Activated CD4-positive, alpha-beta memory T cell treated with anti-CD3 and anti-CD28 coated beads, Interleukin-2, amount 10 ng/mL, durations not matched to agents 7 days and 5 days (primary cell): ENCODE measurements around the gene SNAPC4. TPM values are rescaled to one million over a fixed set of nuclear protein-coding genes. Genes with fewer than 3 reads are reported as not detected.

Experiments used
- CTCF ChIA-PET: fragments of 350-600 bp; sonication (Branson Sonifier 250); formaldehyde crosslinking; loops from one replicate; lab custom pipeline; 2021; ENCODE audit warnings: antibody characterized with exemption, inconsistent platforms; lab: Charles Lee
- POLR2A ChIA-PET: fragments of 350-600 bp; sonication (Branson Sonifier 250); formaldehyde crosslinking; loops from one replicate; lab custom pipeline; 2021; ENCODE audit warnings: antibody characterized with exemption; lab: Charles Lee
- DNase-seq: peaks from one replicate; pipeline ENCODE4 v3.0.0-alpha.2; 2020
- H3K27ac Mint-ChIP-seq: one replicate; pipeline ENCODE4 v1.8.0; 2021; ENCODE audit warnings: mild to moderate bottlenecking, mixed read lengths
- H3K27me3 Mint-ChIP-seq: one replicate; pipeline ENCODE4 v1.8.0; 2021; ENCODE audit warnings: mixed read lengths
- H3K36me3 Mint-ChIP-seq: one replicate; pipeline ENCODE4 v1.8.0; 2021; ENCODE audit warnings: low read depth, mixed read lengths
- H3K4me1 Mint-ChIP-seq: one replicate; pipeline ENCODE4 v1.8.0; 2021; ENCODE audit warnings: mixed read lengths
- H3K4me3 Mint-ChIP-seq: one replicate; pipeline ENCODE4 v1.8.0; 2021; ENCODE audit warnings: mild to moderate bottlenecking, mixed read lengths
- H3K9me3 Mint-ChIP-seq: one replicate; pipeline ENCODE4 v1.8.0; 2021; ENCODE audit warnings: mixed read lengths
- total RNA-seq, 2 experiments: library from RNA; stranded (reverse); gene quantifications; one replicate each; pipeline ENCODE4 v1.2.3, GENCODE V29; 2021

The SNAPC4 gene
- total RNA-seq, 2 experiments from 2014 or later: 8.8 TPM

GRCh38 chr9:136392538-136393449, 7.2 kb downstream of the SNAPC4 start:
- no peaks in the 10 kb centered on the region for H3K9me3 Mint-ChIP-seq
- POLR2A ChIA-PET: interaction anchor here (1.0 to 1.1 kb wide), 2 partner anchors 11 to 30 kb away, joined by 3 read pairs; partner anchors contain the start of gene DNLZ
- CTCF ChIA-PET: no interaction called here
- H3K27ac Mint-ChIP-seq: no peak overlapping the region
- DNase-seq: no peak
- H3K4me1 Mint-ChIP-seq: peaks cover 11% of the 10 kb centered on the region
- no peak overlapping the region for H3K4me3 Mint-ChIP-seq
- peaks cover 36% of the 10 kb centered on the region for H3K36me3 Mint-ChIP-seq
- H3K27me3 Mint-ChIP-seq: no peaks in the 10 kb centered on the region

- Mint-ChIP-seq H3K9me3 (no peaks in the 10 kb centered on the region), H3K36me3 (peaks cover 38% of the 10 kb centered on the region), H3K27me3 (no peaks in the 10 kb centered on the region), H3K27ac (peak overlapping the region; percentile 8), H3K4me1 (peaks cover 9% of the 10 kb centered on the region), H3K4me3 (no peak overlapping the region)
- ChIA-PET POLR2A (interaction anchor here (0.7 to 1.1 kb wide), 3 partner anchors 10 to 29 kb away, joined by 3 to 4 read pairs (median 3); partner anchors contain the start of gene DNLZ), CTCF (interaction anchor here (1.0 kb wide), 1 partner anchor 29 kb away, joined by 3 read pairs; no protein-coding TSS in a partner anchor)
- no peak for DNase-seq
Measured at GRCh38 chr9:136391737-136392537, 8.0 kb downstream of the SNAPC4 start.

GRCh38 chr9:136389396-136389795, 10.6 kb downstream of the SNAPC4 start:
- Mint-ChIP-seq H3K4me3 (no peak overlapping the region), H3K4me1 (peaks cover 20% of the 10 kb centered on the region), H3K9me3 (no peaks in the 10 kb centered on the region), H3K27me3 (no peaks in the 10 kb centered on the region), H3K36me3 (peaks cover 37% of the 10 kb centered on the region), H3K27ac (no peak overlapping the region)
- ChIA-PET POLR2A (interaction anchor here (1.2 to 2.6 kb wide), 2 partner anchors 10 to 26 kb away, joined by 3 to 13 read pairs; partner anchors contain the start of gene DNLZ), CTCF (interaction anchor here (1.5 to 2.0 kb wide), 2 partner anchors 12 to 27 kb away, joined by 4 to 6 read pairs; no protein-coding TSS in a partner anchor)
- DNase-seq: no peak

GRCh38 chr9:136387217-136387616, 12.8 kb downstream of the SNAPC4 start:
- ChIA-PET POLR2A (interaction anchor here (2.6 kb wide), 1 partner anchor 24 kb away, joined by 13 read pairs; the partner anchor contains the start of gene DNLZ), CTCF (interaction anchor here (2.3 kb wide), 1 partner anchor 24 kb away, joined by 9 read pairs; no protein-coding TSS in a partner anchor)
- Mint-ChIP-seq H3K4me3 (no peak overlapping the region), H3K27me3 (no peaks in the 10 kb centered on the region), H3K27ac (no peak overlapping the region), H3K4me1 (peaks cover 20% of the 10 kb centered on the region), H3K36me3 (peaks cover 39% of the 10 kb centered on the region), H3K9me3 (no peaks in the 10 kb centered on the region)
- DNase-seq: no peak

- H3K4me1 Mint-ChIP-seq: peaks cover 20% of the 10 kb centered on the region
- H3K36me3 Mint-ChIP-seq: peaks cover 32% of the 10 kb centered on the region
- no peak overlapping the region for H3K4me3 Mint-ChIP-seq
- CTCF ChIA-PET: interaction anchor here (1.1 to 2.3 kb wide), 4 partner anchors 15 to 23 kb away, joined by 3 to 9 read pairs (median 5); no protein-coding TSS in a partner anchor
- POLR2A ChIA-PET: interaction anchor here (0.6 to 1.2 kb wide), 3 partner anchors 11 to 32 kb away, joined by 3 to 7 read pairs (median 4); no protein-coding TSS in a partner anchor
- H3K27ac Mint-ChIP-seq: no peak overlapping the region
- no peaks in the 10 kb centered on the region for H3K27me3 Mint-ChIP-seq
- no peaks in the 10 kb centered on the region for H3K9me3 Mint-ChIP-seq
- DNase-seq: no peak
Measured at GRCh38 chr9:136386018-136386417, 14.0 kb downstream of the SNAPC4 start.

GRCh38 chr9:136385015-136385414, 15.0 kb downstream of the SNAPC4 start:
- Mint-ChIP-seq H3K27ac (no peak overlapping the region), H3K9me3 (no peaks in the 10 kb centered on the region), H3K4me1 (peaks cover 20% of the 10 kb centered on the region), H3K36me3 (peaks cover 32% of the 10 kb centered on the region), H3K4me3 (no peak overlapping the region), H3K27me3 (no peaks in the 10 kb centered on the region)
- ChIA-PET CTCF (interaction anchor here (1.7 kb wide), 1 partner anchor 16 kb away, joined by 6 read pairs; no protein-coding TSS in a partner anchor), POLR2A (interaction anchor here (0.8 to 1.8 kb wide), 7 partner anchors 9 to 31 kb away, joined by 3 to 8 read pairs (median 4); partner anchors contain the start of gene DNLZ)
- DNase-seq: no peak

- ChIA-PET POLR2A (interaction anchor here (1.9 kb wide), 1 partner anchor 20 kb away, joined by 6 read pairs; no protein-coding TSS in a partner anchor), CTCF (no interaction called here)
Measured at GRCh38 chr9:136383436-136383835, 16.5 kb downstream of the SNAPC4 start.

GRCh38 chr9:136381966-136382513, 17.9 kb downstream of the SNAPC4 start:
- Mint-ChIP-seq H3K27ac (no peak overlapping the region), H3K9me3 (no peaks in the 10 kb centered on the region), H3K4me3 (no peak overlapping the region), H3K27me3 (no peaks in the 10 kb centered on the region), H3K4me1 (peaks cover 11% of the 10 kb centered on the region), H3K36me3 (peaks cover 19% of the 10 kb centered on the region)
- DNase-seq: no peak
- ChIA-PET POLR2A (interaction anchor here (0.8 to 1.9 kb wide), 3 partner anchors 11 to 19 kb away, joined by 3 to 6 read pairs (median 3); no protein-coding TSS in a partner anchor), CTCF (no interaction called here)

More at GRCh38 chr9:136383436-136383835, 16.5 kb downstream of the SNAPC4 start:
- no peaks in the 10 kb centered on the region for H3K27me3 Mint-ChIP-seq
- no peak overlapping the region for H3K27ac Mint-ChIP-seq
- H3K9me3 Mint-ChIP-seq: no peaks in the 10 kb centered on the region
- peaks cover 12% of the 10 kb centered on the region for H3K4me1 Mint-ChIP-seq
- H3K36me3 Mint-ChIP-seq: peaks cover 27% of the 10 kb centered on the region
- no peak overlapping the region for H3K4me3 Mint-ChIP-seq
- DNase-seq: no peak

- H3K36me3 Mint-ChIP-seq: peaks cover 19% of the 10 kb centered on the region
- POLR2A ChIA-PET: interaction anchor here (0.9 to 1.5 kb wide), 2 partner anchors 16 to 18 kb away, joined by 3 read pairs; partner anchors contain the start of gene DNLZ
- CTCF ChIA-PET: interaction anchor here (1.0 kb wide), 1 partner anchor 20 kb away, joined by 3 read pairs; no protein-coding TSS in a partner anchor
- no peak for DNase-seq
- no peak overlapping the region for H3K27ac Mint-ChIP-seq
- H3K4me3 Mint-ChIP-seq: no peak overlapping the region
- H3K27me3 Mint-ChIP-seq: no peaks in the 10 kb centered on the region
- H3K4me1 Mint-ChIP-seq: peaks cover 11% of the 10 kb centered on the region
- no peaks in the 10 kb centered on the region for H3K9me3 Mint-ChIP-seq
Measured at GRCh38 chr9:136381311-136381710, 18.7 kb downstream of the SNAPC4 start.

- no peaks in the 10 kb centered on the region for H3K27me3 Mint-ChIP-seq
- DNase-seq: no peak
- no peak overlapping the region for H3K4me3 Mint-ChIP-seq
- H3K9me3 Mint-ChIP-seq: no peaks in the 10 kb centered on the region
- no peak overlapping the region for H3K27ac Mint-ChIP-seq
- H3K36me3 Mint-ChIP-seq: peaks cover 14% of the 10 kb centered on the region
- ChIA-PET CTCF (interaction anchor here (1.0 kb wide), 1 partner anchor 21 kb away, joined by 3 read pairs; no protein-coding TSS in a partner anchor), POLR2A (interaction anchor here (0.9 kb wide), 1 partner anchor 17 kb away, joined by 3 read pairs; the partner anchor contains the start of gene DNLZ)
- peaks cover 6% of the 10 kb centered on the region for H3K4me1 Mint-ChIP-seq
Measured at GRCh38 chr9:136380381-136380780, 19.6 kb downstream of the SNAPC4 start.

- DNase-seq: no peak
- Mint-ChIP-seq H3K27me3 (no peaks in the 10 kb centered on the region), H3K4me1 (peaks cover 3% of the 10 kb centered on the region), H3K9me3 (no peaks in the 10 kb centered on the region), H3K36me3 (peaks cover 10% of the 10 kb centered on the region), H3K4me3 (no peak overlapping the region), H3K27ac (no peak overlapping the region)
- POLR2A ChIA-PET: no interaction called here
- CTCF ChIA-PET: no interaction called here
Measured at GRCh38 chr9:136379891-136380290, 20.1 kb downstream of the SNAPC4 start.

- Mint-ChIP-seq H3K9me3 (no peaks in the 10 kb centered on the region), H3K4me3 (no peak overlapping the region), H3K4me1 (no peaks in the 10 kb centered on the region), H3K27ac (no peak overlapping the region), H3K36me3 (peaks cover 6% of the 10 kb centered on the region), H3K27me3 (no peaks in the 10 kb centered on the region)
- POLR2A ChIA-PET: no interaction called here
- DNase-seq: no peak
- CTCF ChIA-PET: no interaction called here
Measured at GRCh38 chr9:136379401-136379800, 20.6 kb downstream of the SNAPC4 start.
